Kidney (tissue), 14 donors: Measurements from ENCODE around the gene EDN1. TPM values are rescaled to one million over a fixed set of nuclear protein-coding genes. Genes with fewer than 3 reads are reported as not detected.

Experiments
- DNase-seq, 5 donors: peaks; one replicate each; pipeline ENCODE4 v3.0.0-alpha.2; 2013 to 2020
- FAIRE-seq: peaks from 2 replicates; lab custom pipeline; 2012; peaks lifted over from hg19 to GRCh38; lab: Jason Lieb, UNC
- H3K27ac ChIP-seq, 2 donors: one replicate each; pipeline ENCODE4 v1.7.0; 2013; ENCODE audit warnings: low read depth in 2 of 2, low read length in 2 of 2, inconsistent platforms in 1 of 2
- H3K27me3 ChIP-seq: one replicate; pipeline ENCODE4 v1.7.1; 2013; ENCODE audit warnings: low read length, inconsistent platforms; ENCODE audit not compliant: control insufficient read depth, insufficient read depth
- H3K36me3 ChIP-seq, 3 donors: one replicate each; pipeline versions ENCODE4 v1.7.0 to v1.7.1; 2013; ENCODE audit warnings: low read length in 3 of 3, control low read depth in 1 of 3, inconsistent platforms in 1 of 3; ENCODE audit not compliant: insufficient read depth in 3 of 3, control insufficient read depth in 2 of 3
- H3K4me1 ChIP-seq, 3 donors: one replicate each; pipeline versions ENCODE4 v1.7.0 to v1.7.1; 2013; ENCODE audit warnings: low read length in 3 of 3, inconsistent platforms in 1 of 3, low read depth in 1 of 3; ENCODE audit not compliant: control insufficient read depth in 2 of 3, insufficient read depth in 2 of 3
- H3K4me3 ChIP-seq, 3 donors: one replicate each; pipeline versions ENCODE4 v1.7.0 to v1.8.1; 2013; ENCODE audit warnings: low read length in 3 of 3, control low read depth in 1 of 3, inconsistent platforms in 1 of 3
- H3K9ac ChIP-seq, 3 donors: one replicate each; pipeline versions ENCODE4 v1.7.0 to v1.7.1; 2013; ENCODE audit warnings: low read length in 3 of 3, control low read depth in 1 of 3, inconsistent platforms in 1 of 3
- H3K9me3 ChIP-seq, 3 donors: one replicate each; pipeline versions ENCODE4 v1.7.0 to v1.7.1; 2013; ENCODE audit warnings: low read length in 3 of 3, control low read depth in 1 of 3, inconsistent platforms in 1 of 3; ENCODE audit not compliant: control insufficient read depth in 2 of 3, insufficient read depth in 1 of 3
- CTCF ChIP-seq: IDR thresholded peaks from 3 replicates; pipeline ENCODE4 v1.5.1; 2012; ENCODE audit warnings: mild to moderate bottlenecking, moderate library complexity, borderline replicate concordance; ENCODE audit not compliant: insufficient read depth; ENCODE audit errors: extremely low read depth
- intact Hi-C: fragments of 100-400 bp; cut with DNase I; formaldehyde crosslinking; loops from one replicate; pipeline ENCODE4 v1.11.1; 2022
- polyA plus RNA-seq: library from polyadenylated mRNA; stranded (reverse); fragments of 350-450 nt; fragmentation: Illumina TruSeq; extraction: RNeasy Lipid Tissue Mini Kit (QIAGEN cat#74804); gene quantifications from one replicate; pipeline ENCODE4 v1.2.3, GENCODE V29; 2014; ENCODE audit warnings: low read depth, low replicate concordance; ENCODE audit not compliant: insufficient read depth
- total RNA-seq: library from RNA; stranded (reverse); fragmentation: NEBNext Ultra II Directional; extraction: Animal tissue kit (Norgen Biotek cat#: 25700); gene quantifications from one replicate; pipeline ENCODE4 v1.2.1, GENCODE V29; 2021
- donor health status: control.
- donor health status: control.
- donor health status: control.
- donor health status: control.
- donor health status: control.
- donor health status: DM: yes; HTN: yes; CAD: no.
- donor health status: Normal renal cell carcinoma (clear cell type).

The EDN1 gene
- total and polyA plus RNA-seq, 2 donors from 2014 or later, result 3.4 to 16.6 TPM

GRCh38 chr6:12293931-12294807, 4.0 kb downstream of the EDN1 start:
- no peak for TF ChIP-seq CTCF
- Histone ChIP-seq H3K27ac (peak overlapping the region; percentile 26 to 32), H3K4me1 (peaks cover 0 to 19% (median 0%) of the 10 kb centered on the region in 3 donors), H3K36me3 (no peaks in the 10 kb centered on the region), H3K4me3 (no peak overlapping the region), H3K9me3 (no peaks in the 10 kb centered on the region), H3K9ac (no peak overlapping the region), H3K27me3 (peaks cover 7% of the 10 kb centered on the region)
- FAIRE-seq, result no peak
- intact Hi-C loops, result no loop called here
- DNase-seq, result no peak

- Histone ChIP-seq H3K27me3 (peaks cover 7% of the 10 kb centered on the region), H3K4me3 (no peak overlapping the region), H3K4me1 (peaks cover 0 to 19% (median 0%) of the 10 kb centered on the region in 3 donors), H3K36me3 (no peaks in the 10 kb centered on the region), H3K9ac (no peak overlapping the region), H3K9me3 (no peaks in the 10 kb centered on the region), H3K27ac (peak overlapping the region in 1 of 2 donors; percentile 45)
- intact Hi-C loops, result no loop called here
- DNase-seq (no peak), FAIRE-seq (no peak)
- TF ChIP-seq CTCF, result no peak
These were observed 4.8 kb downstream of the EDN1 start for GRCh38 chr6:12294851-12295536.

GRCh38 chr6:12295558-12296254, 5.5 kb downstream of the EDN1 start:
- Histone ChIP-seq H3K4me3 (peak overlapping the region in 2 of 3 donors; percentile 32 to 33), H3K27me3 (peaks cover 7% of the 10 kb centered on the region), H3K9ac (no peak overlapping the region), H3K4me1 (peaks cover 0 to 19% (median 0%) of the 10 kb centered on the region in 3 donors), H3K9me3 (no peaks in the 10 kb centered on the region), H3K27ac (peak overlapping the region in 1 of 2 donors; percentile 18), H3K36me3 (no peaks in the 10 kb centered on the region)
- no peak for FAIRE-seq
- DNase-seq, result no peak
- intact Hi-C loops, result no loop called here
- no peak for TF ChIP-seq CTCF
